Measurements from ENCODE around the gene RASEF.
A peak's percentile ranks its signal among the peaks of the same experiment; 100 is the strongest.

The RASEF gene

GRCh38 chr9:83012168-83012921 is 50.6 kb downstream of the RASEF start:
- DNase-seq, result peak; percentile 5

GRCh38 chr9:83011611-83012010 is 51.3 kb downstream of the RASEF start:
- no peak for DNase-seq

GRCh38 chr9:83007521-83008300 is 55.2 kb downstream of the RASEF start:
- no peak for DNase-seq

- DNase-seq, result no peak
These were observed 56.6 kb downstream of the RASEF start for GRCh38 chr9:83006378-83006777.

GRCh38 chr9:83005963-83006362 is 57.0 kb downstream of the RASEF start:
- DNase-seq, result no peak

GRCh38 chr9:83005361-83005760 is 57.6 kb downstream of the RASEF start:
- DNase-seq, result no peak

GRCh38 chr9:83002329-83002728 is 60.6 kb downstream of the RASEF start:
- DNase-seq, result no peak

- no peak for DNase-seq
These were observed 62.2 kb downstream of the RASEF start for GRCh38 chr9:83000765-83001164.

GRCh38 chr9:82998409-82998808 is 64.5 kb downstream of the RASEF start:
- DNase-seq, result no peak

GRCh38 chr9:82997476-82998140 is 65.3 kb downstream of the RASEF start:
- no peak for DNase-seq

- DNase-seq, result no peak
These were observed 66.0 kb downstream of the RASEF start for GRCh38 chr9:82996941-82997340.

- no peak for DNase-seq
These were observed 68.9 kb downstream of the RASEF start for GRCh38 chr9:82993856-82994605.

GRCh38 chr9:82991671-82992070 is 71.3 kb downstream of the RASEF start:
- no peak for DNase-seq

- DNase-seq, result no peak
These were observed 73.0 kb downstream of the RASEF start for GRCh38 chr9:82989929-82990328.

- DNase-seq, result no peak
These were observed 74.5 kb downstream of the RASEF start for GRCh38 chr9:82988488-82988887.

- no peak for DNase-seq
These were observed 75.4 kb downstream of the RASEF start for GRCh38 chr9:82987370-82988189.

- no peak for DNase-seq
These were observed 81.4 kb downstream of the RASEF start for GRCh38 chr9:82981552-82981951.

GRCh38 chr9:82975176-82975575 is 87.8 kb downstream of the RASEF start:
- no peak for DNase-seq

- no peak for DNase-seq
These were observed 90.5 kb downstream of the RASEF start for GRCh38 chr9:82972446-82972845.

- DNase-seq, result no peak
These were observed 92.6 kb downstream of the RASEF start for GRCh38 chr9:82970359-82970758.

GRCh38 chr9:82969291-82969690 is 93.7 kb downstream of the RASEF start:
- DNase-seq, result no peak

- no peak for DNase-seq
These were observed 94.1 kb downstream of the RASEF start for GRCh38 chr9:82968816-82969215.
